Endothelial cell of umbilical vein (primary cell): ENCODE measurements around the gene RPRD1A. TPM values are rescaled to one million over a fixed set of nuclear protein-coding genes. Genes with fewer than 3 reads are reported as not detected.

ENCODE experiments used
- BruUV-seq: library from RNA; stranded (reverse); fragments of 400-500 nt; replicated peaks from 2 replicates; lab custom pipeline; 2021; lab: Mats Ljungman, UMichigan
- CTCF ChIA-PET: fragments of 300-600, 350-600 bp; sonication (Branson Sonifier 250); formaldehyde crosslinking; loops from one replicate; lab custom pipeline; 2021; ENCODE audit warnings: antibody characterized with exemption, inconsistent platforms; lab: Charles Lee
- POLR2A ChIA-PET: fragments of 300-600, 350-600 bp; sonication (Branson Sonifier 250); formaldehyde crosslinking; loops from one replicate; lab custom pipeline; 2021; ENCODE audit warnings: antibody characterized with exemption, inconsistent platforms; lab: Charles Lee
- DNase-seq: peaks from one replicate; pipeline ENCODE4 v3.0.0-alpha.2; 2011; ENCODE audit warnings: low read depth, low spot score
- FAIRE-seq: peaks from 2 replicates; lab custom pipeline; 2011; peaks lifted over from hg19 to GRCh38; lab: Jason Lieb, UNC
- H2AFZ ChIP-seq: 2 replicates; pipeline ENCODE4 v1.6.0; 2012; ENCODE audit warnings: low read depth, low read length, control low read depth, inconsistent platforms
- H3K27ac ChIP-seq: 2 replicates; pipeline ENCODE4 v1.5.1; 2011; ENCODE audit warnings: low read depth, mild to moderate bottlenecking, control low read depth, low read length, moderate library complexity; ENCODE audit not compliant: insufficient read depth
- H3K27me3 ChIP-seq, 2 experiments: 2 replicates each; pipeline versions ENCODE4 v1.6.0 to v1.6.1; 2011; ENCODE audit warnings: low read length in 2 of 2, mixed read lengths in 1 of 2; ENCODE audit not compliant: control insufficient read depth in 2 of 2, insufficient read depth in 2 of 2
- H3K36me3 ChIP-seq, 2 experiments: 2 replicates in 1 of 2; 3 replicates in 1 of 2; pipeline ENCODE4 v1.5.1; 2011; ENCODE audit warnings: low read length in 2 of 2, mild to moderate bottlenecking in 1 of 2, moderate library complexity in 1 of 2; ENCODE audit not compliant: control insufficient read depth in 2 of 2, insufficient read depth in 2 of 2; ENCODE audit errors: extremely low read depth in 1 of 2
- H3K4me1 ChIP-seq: 3 replicates; pipeline ENCODE4 v1.5.1; 2011; ENCODE audit warnings: mild to moderate bottlenecking, low read length; ENCODE audit not compliant: control insufficient read depth, insufficient read depth; ENCODE audit errors: extremely low read depth
- H3K4me2 ChIP-seq: 2 replicates; pipeline ENCODE4 v1.6.1; 2011; ENCODE audit warnings: low read length, control low read depth, mixed read lengths; ENCODE audit not compliant: insufficient read depth
- H3K4me3 ChIP-seq, 3 experiments: fragments of 200-600 bp in 1 of 3; sonication (generic), shearing (Covaris generic) in 1 of 3; replicated peaks in 1 of 3; 2 replicates each; pipeline ENCODE4 v1.5.1; 2011 to 2016; ENCODE audit warnings: control low read depth in 3 of 3, low read length in 3 of 3, mild to moderate bottlenecking in 2 of 3, inconsistent platforms in 1 of 3, low read depth in 1 of 3, moderate library complexity in 1 of 3; ENCODE audit not compliant: insufficient read depth in 1 of 3
- H3K79me2 ChIP-seq: 2 replicates; pipeline ENCODE4 v1.6.0; 2012; ENCODE audit warnings: low read length, inconsistent platforms; ENCODE audit not compliant: control insufficient read depth, insufficient read depth
- H3K9ac ChIP-seq: replicated peaks from 2 replicates; pipeline ENCODE3; 2011; ENCODE audit warnings: low read length, control low read depth; ENCODE audit not compliant: insufficient read depth; ENCODE audit errors: extremely low read depth
- H3K9me1 ChIP-seq: replicated peaks from 3 replicates; pipeline ENCODE4 v1.6.0; 2011; ENCODE audit warnings: mild to moderate bottlenecking, low read length; ENCODE audit not compliant: control insufficient read depth, insufficient read depth; ENCODE audit errors: extremely low read depth
- H3K9me3 ChIP-seq: replicated peaks from 2 replicates; pipeline ENCODE4 v1.5.1; 2012; ENCODE audit warnings: low read length, inconsistent platforms; ENCODE audit not compliant: control insufficient read depth, insufficient read depth
- H4K20me1 ChIP-seq: replicated peaks from 2 replicates; pipeline ENCODE3; 2011; ENCODE audit warnings: mild to moderate bottlenecking, low read length; ENCODE audit not compliant: control insufficient read depth, insufficient read depth; ENCODE audit errors: extremely low read depth
- EZH2 ChIP-seq: IDR thresholded peaks from 2 replicates; pipeline ENCODE4 v1.6.1; 2012; ENCODE audit warnings: borderline replicate concordance, low read depth, mild to moderate bottlenecking, moderate library complexity, low read length, inconsistent platforms; ENCODE audit not compliant: severe bottlenecking
- FOS ChIP-seq: IDR thresholded peaks from 2 replicates; pipeline ENCODE4 v1.6.1; 2011; ENCODE audit warnings: mild to moderate bottlenecking, low read length, moderate library complexity, borderline replicate concordance; ENCODE audit not compliant: insufficient read depth
- GATA2 ChIP-seq: IDR thresholded peaks from 2 replicates; pipeline ENCODE4 v1.7.0; 2011; ENCODE audit warnings: low read depth, mild to moderate bottlenecking, moderate library complexity, mixed read lengths, low read length; ENCODE audit not compliant: insufficient read length, insufficient read depth
- JUN ChIP-seq: IDR thresholded peaks from 2 replicates; pipeline ENCODE4 v1.6.1; 2011; ENCODE audit warnings: borderline replicate concordance, low read depth; ENCODE audit not compliant: insufficient read length, insufficient read depth
- MYC ChIP-seq: IDR thresholded peaks from one replicate; pipeline ENCODE4 v1.6.1; 2011; ENCODE audit warnings: mild to moderate bottlenecking, low read depth, low read length
- POLR2A ChIP-seq: IDR thresholded peaks from 2 replicates; pipeline ENCODE4 v1.6.1; 2012; ENCODE audit warnings: low read depth, mild to moderate bottlenecking, control low read depth, low read length
- POLR2AphosphoS5 ChIP-seq: IDR thresholded peaks from 2 replicates; pipeline ENCODE4 v1.6.1; 2012; ENCODE audit warnings: low read depth, mild to moderate bottlenecking, control low read depth, low read length, moderate library complexity; ENCODE audit not compliant: insufficient read depth
- dilution Hi-C: fragments of 300-500 bp; cut with MboI; formaldehyde crosslinking; loops from one replicate; pipeline ENCODE4 v1.15.0; 2019; ENCODE audit warnings: low sequenced_read_pairs; ENCODE audit not compliant: extremely low pct_ligation_motif_present
- intact Hi-C: fragments of 100-400 bp; cut with micrococcal nuclease; formaldehyde crosslinking; loops from one replicate; pipeline ENCODE4 v1.10.0; 2022
- polyA plus RNA-seq, 4 experiments: library from polyadenylated mRNA; depleted of rRNA in 3 of 4; stranded (reverse) in 3 of 4; unstranded in 1 of 4; fragments of >200 nt; gene quantifications; 2 replicates each; pipeline versions ENCODE4 v1.2.1 to v1.2.3, GENCODE V29; 2011 to 2012; ENCODE audit warnings: missing spikeins in 1 of 4
- total RNA-seq: library from RNA; stranded (reverse); gene quantifications from 2 replicates; pipeline ENCODE4 v1.2.3, GENCODE V29; 2021
- TF ChIP-seq, protein P1 (sequence below), 2 donors: IDR thresholded peaks; 1 replicate in 1 of 2; 2 replicates in 1 of 2; pipeline ENCODE4 v1.5.1; 2011; ENCODE audit warnings: low read length in 2 of 2, mild to moderate bottlenecking in 2 of 2, moderate library complexity in 2 of 2, control low read depth in 1 of 2, inconsistent platforms in 1 of 2, low read depth in 1 of 2; ENCODE audit not compliant: insufficient read depth in 1 of 2; ENCODE audit errors: extremely low read depth in 1 of 2
- TF ChIP-seq, protein P2 (sequence below): IDR thresholded peaks from 2 replicates; pipeline ENCODE4 v1.6.1; 2011; ENCODE audit not compliant: insufficient read depth, insufficient read length

Gene RPRD1A
- total and polyA plus RNA-seq, 2 donors (not counting 3 experiments of a cell fraction or from before 2014, with no cell fraction given) = 13.5 to 50.7 TPM

DNA sequence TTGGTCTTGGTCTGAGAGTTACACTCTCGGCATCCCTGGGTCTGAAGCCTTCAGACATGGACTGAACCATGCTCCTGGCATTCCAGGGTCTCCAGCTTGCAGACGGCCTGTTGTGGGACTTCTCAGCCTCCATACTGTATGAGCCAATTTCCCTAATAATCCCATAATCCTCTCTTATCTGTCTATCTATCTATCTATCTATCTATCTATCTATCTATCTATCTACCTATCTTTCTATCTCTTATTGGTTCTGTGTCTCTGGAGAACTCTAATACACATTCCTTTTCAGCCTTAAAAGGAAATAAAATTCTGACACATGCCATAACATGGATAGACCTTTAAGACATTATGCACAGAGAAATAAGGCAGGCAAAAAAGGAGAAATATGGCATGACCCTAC is 37.4 kb upstream of the RPRD1A start:
- ChIA-PET POLR2A (no interaction called here), CTCF (interaction anchor here (1.0 to 4.3 kb wide), 3 partner anchors 9 to 180 kb away, joined by 3 to 21 read pairs (median 6); no protein-coding TSS in a partner anchor)
- dilution Hi-C loops (no loop called here), intact Hi-C loops (no loop called here)
- no TSS peak for BruUV-seq
- Histone ChIP-seq H4K20me1 (no peaks in the 10 kb centered on the region), H3K27me3 (peaks cover 2 to 4% of the 10 kb centered on the region in 2 experiments), H3K36me3 (no peaks in the 10 kb centered on the region), H3K9me3 (no peaks in the 10 kb centered on the region), H3K79me2 (no peaks in the 10 kb centered on the region), H3K4me1 (no peaks in the 10 kb centered on the region), H3K27ac (no peak overlapping the region), H3K9me1 (no peaks in the 10 kb centered on the region), H2AFZ (no peak overlapping the region), H3K4me3 (no peak overlapping the region), H3K9ac (no peak overlapping the region), H3K4me2 (no peak overlapping the region)
- no peak for DNase-seq
- no peak for FAIRE-seq
- TF ChIP-seq POLR2A = no peak
- no peak for TF ChIP-seq EZH2
- no peak for TF ChIP-seq GATA2
- TF ChIP-seq, protein P1, sequence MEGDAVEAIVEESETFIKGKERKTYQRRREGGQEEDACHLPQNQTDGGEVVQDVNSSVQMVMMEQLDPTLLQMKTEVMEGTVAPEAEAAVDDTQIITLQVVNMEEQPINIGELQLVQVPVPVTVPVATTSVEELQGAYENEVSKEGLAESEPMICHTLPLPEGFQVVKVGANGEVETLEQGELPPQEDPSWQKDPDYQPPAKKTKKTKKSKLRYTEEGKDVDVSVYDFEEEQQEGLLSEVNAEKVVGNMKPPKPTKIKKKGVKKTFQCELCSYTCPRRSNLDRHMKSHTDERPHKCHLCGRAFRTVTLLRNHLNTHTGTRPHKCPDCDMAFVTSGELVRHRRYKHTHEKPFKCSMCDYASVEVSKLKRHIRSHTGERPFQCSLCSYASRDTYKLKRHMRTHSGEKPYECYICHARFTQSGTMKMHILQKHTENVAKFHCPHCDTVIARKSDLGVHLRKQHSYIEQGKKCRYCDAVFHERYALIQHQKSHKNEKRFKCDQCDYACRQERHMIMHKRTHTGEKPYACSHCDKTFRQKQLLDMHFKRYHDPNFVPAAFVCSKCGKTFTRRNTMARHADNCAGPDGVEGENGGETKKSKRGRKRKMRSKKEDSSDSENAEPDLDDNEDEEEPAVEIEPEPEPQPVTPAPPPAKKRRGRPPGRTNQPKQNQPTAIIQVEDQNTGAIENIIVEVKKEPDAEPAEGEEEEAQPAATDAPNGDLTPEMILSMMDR (IDR thresholded peaks at IDR 0.05; ENCODE audit: extremely low read depth in 1 of 2, insufficient read depth in 1 of 2, low read depth in 1 of 2, low read length in 2 of 2) = no peak
- TF ChIP-seq FOS = no peak
- no peak for TF ChIP-seq POLR2AphosphoS5
- TF ChIP-seq MYC = no peak
- no peak for TF ChIP-seq JUN
- TF ChIP-seq, protein P2, sequence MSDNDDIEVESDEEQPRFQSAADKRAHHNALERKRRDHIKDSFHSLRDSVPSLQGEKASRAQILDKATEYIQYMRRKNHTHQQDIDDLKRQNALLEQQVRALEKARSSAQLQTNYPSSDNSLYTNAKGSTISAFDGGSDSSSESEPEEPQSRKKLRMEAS = no peak
